Measurements from ENCODE around the gene IL17RB. TPM values are rescaled to one million over a fixed set of nuclear protein-coding genes. Genes with fewer than 3 reads are reported as not detected.

Gene IL17RB
- total RNA-seq, 1 donor from 2014 or later: 1.6 TPM

DNA sequence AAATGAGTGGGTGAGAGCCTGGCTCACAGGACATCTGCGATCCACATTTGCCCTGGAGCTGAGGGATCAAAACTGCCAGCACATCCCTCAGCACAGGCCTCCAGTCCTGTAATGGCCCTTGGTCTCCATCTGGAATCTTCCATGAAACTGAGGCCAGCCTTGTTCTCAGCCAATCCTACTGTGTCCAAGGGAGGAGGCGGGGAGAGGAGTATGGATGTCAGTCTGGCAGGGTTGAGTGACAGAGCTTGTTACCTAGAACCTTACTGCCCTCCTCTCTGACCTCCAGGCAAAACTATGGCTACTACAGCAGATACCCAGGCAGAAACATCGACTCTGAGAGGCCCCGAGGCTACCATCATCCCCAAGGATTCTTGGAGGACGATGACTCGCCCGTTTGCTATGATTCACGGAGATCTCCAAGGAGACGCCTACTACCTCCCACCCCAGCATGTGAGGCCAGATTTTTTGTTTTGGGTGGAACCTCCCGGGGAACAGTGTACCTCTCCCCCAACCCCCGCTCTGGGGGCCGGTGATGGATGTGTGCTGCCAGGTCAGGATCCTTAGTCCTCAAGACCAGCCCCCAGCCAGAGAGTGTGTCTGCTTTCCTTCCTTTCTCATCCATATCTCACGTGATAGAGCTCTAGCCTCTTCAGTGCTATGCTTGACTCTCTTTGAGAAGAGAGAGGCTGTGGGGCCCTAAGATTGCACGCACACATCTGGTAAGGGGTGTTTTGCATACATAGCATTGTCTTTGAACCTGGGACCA, 41.5 kb upstream of the IL17RB start:
- no peak overlapping the region for H3K4me3 ChIP-seq (ENCODE audit: low read length in 3 of 3)
- H3K36me3 ChIP-seq (ENCODE audit: control insufficient read depth in 3 of 3, insufficient read depth in 3 of 3, low read length in 3 of 3): no peaks in the 10 kb centered on the region
- no peaks in the 10 kb centered on the region for H3K9me3 ChIP-seq (ENCODE audit: control insufficient read depth in 3 of 3, low read length in 3 of 3)
- H3K9ac ChIP-seq (ENCODE audit: low read depth in 1 of 3, low read length in 3 of 3): no peak overlapping the region
- H3K4me1 ChIP-seq (ENCODE audit: control insufficient read depth in 3 of 3, insufficient read depth in 3 of 3, low read length in 3 of 3): peaks cover 0 to 11% (median 4%) of the 10 kb centered on the region in 3 donors
- H3K27ac ChIP-seq (ENCODE audit: low read depth, low read length): no peak overlapping the region
- peaks cover 0 to 13% (median 4%) of the 10 kb centered on the region in 3 donors for H3K27me3 ChIP-seq (ENCODE audit: control insufficient read depth in 3 of 3, insufficient read depth in 3 of 3, low read length in 3 of 3)

DNA sequence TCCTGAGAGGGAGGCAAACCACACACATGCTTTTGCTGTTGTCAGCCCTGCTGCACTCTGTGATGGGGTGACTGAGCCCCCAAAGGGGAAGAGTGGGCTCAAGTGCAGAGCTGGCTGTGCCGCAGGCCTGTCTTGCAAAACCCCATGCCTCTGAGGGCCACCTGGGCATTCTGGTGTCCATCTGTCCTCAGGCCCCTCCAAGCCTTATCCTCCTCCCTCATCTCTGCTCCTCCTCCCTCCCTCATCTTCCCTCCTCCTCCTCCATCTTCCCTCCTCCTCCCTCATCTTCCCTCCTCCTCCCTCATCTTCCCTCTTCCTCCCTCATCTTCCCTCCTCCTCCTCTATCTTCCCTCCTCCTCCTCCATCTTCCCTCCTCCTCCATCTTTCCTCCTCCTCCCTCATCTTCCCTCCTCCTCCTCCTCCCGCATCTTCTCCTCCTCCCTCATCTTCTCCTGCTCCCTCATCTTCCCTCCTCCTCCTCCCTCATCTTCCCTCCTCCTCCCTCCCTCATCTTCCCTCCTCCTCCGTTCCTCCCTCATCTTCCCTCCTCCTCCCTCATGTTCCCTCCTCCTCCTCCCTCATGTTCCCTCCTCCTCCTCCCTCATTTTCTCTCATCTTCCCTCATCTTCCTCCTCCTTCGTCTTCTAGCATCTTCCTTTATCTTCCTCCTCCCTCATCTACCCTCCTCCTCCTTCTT, 40.8 kb upstream of the IL17RB start:
- Histone ChIP-seq H3K27ac (ENCODE audit: low read depth, low read length) (no peak overlapping the region), H3K36me3 (ENCODE audit: control insufficient read depth in 3 of 3, insufficient read depth in 3 of 3, low read length in 3 of 3) (no peaks in the 10 kb centered on the region), H3K4me3 (ENCODE audit: low read length in 3 of 3) (no peak overlapping the region), H3K27me3 (ENCODE audit: control insufficient read depth in 3 of 3, insufficient read depth in 3 of 3, low read length in 3 of 3) (peaks cover 0 to 15% (median 4%) of the 10 kb centered on the region in 3 donors), H3K9ac (ENCODE audit: low read depth in 1 of 3, low read length in 3 of 3) (no peak overlapping the region), H3K4me1 (ENCODE audit: control insufficient read depth in 3 of 3, insufficient read depth in 3 of 3, low read length in 3 of 3) (peaks cover 0 to 11% (median 4%) of the 10 kb centered on the region in 3 donors), H3K9me3 (ENCODE audit: control insufficient read depth in 3 of 3, low read length in 3 of 3) (no peaks in the 10 kb centered on the region)

GRCh38 chr3:53806182-53807116, 39.9 kb upstream of the IL17RB start:
- Histone ChIP-seq H3K9me3 (ENCODE audit: control insufficient read depth in 3 of 3, low read length in 3 of 3) (no peaks in the 10 kb centered on the region), H3K9ac (ENCODE audit: low read depth in 1 of 3, low read length in 3 of 3) (no peak overlapping the region), H3K36me3 (ENCODE audit: control insufficient read depth in 3 of 3, insufficient read depth in 3 of 3, low read length in 3 of 3) (no peaks in the 10 kb centered on the region), H3K27ac (ENCODE audit: low read depth, low read length) (no peak overlapping the region), H3K4me1 (ENCODE audit: control insufficient read depth in 3 of 3, insufficient read depth in 3 of 3, low read length in 3 of 3) (peaks cover 0 to 11% (median 4%) of the 10 kb centered on the region in 3 donors), H3K4me3 (ENCODE audit: low read length in 3 of 3) (no peak overlapping the region), H3K27me3 (ENCODE audit: control insufficient read depth in 3 of 3, insufficient read depth in 3 of 3, low read length in 3 of 3) (peaks cover 0 to 10% (median 4%) of the 10 kb centered on the region in 3 donors)

DNA sequence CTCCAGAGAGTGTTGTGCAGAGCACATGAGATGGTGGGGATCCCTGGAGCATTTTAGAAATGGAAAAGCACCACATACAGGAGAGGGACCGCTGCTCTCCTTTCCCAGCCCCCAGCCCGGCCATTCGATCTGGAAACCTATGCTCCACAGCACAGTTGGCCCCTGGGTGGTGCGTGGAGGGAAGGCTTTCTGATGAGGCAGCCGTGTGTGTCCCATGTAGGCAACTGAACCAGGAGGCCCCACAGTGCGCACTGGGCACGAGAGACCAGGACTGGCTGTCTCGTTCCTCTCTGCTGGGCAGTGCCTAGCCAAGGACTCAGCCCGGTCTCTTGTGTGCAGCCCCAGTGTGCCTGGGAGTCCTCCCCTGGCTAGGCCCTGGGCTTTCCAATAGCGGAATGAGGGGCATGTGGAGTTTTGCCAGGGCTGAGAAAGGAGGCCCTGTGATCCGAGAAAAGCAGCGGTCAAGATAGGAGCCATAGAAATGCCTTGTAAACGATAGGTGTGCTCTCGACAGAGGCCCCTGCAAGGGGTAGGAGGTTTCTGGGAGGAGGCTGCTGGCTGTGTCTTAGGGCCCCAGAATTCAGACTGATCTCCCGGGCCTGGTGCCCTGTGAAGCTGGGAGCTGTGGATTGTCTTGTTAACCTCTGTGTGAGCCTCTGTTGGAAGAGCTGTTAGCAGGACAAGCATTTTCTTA, 39.1 kb upstream of the IL17RB start:
- H3K27me3 ChIP-seq (ENCODE audit: control insufficient read depth in 3 of 3, insufficient read depth in 3 of 3, low read length in 3 of 3): peaks cover 0 to 9% (median 4%) of the 10 kb centered on the region in 3 donors
- no peak overlapping the region for H3K4me3 ChIP-seq (ENCODE audit: low read length in 3 of 3)
- peaks cover 0 to 11% (median 4%) of the 10 kb centered on the region in 3 donors for H3K4me1 ChIP-seq (ENCODE audit: control insufficient read depth in 3 of 3, insufficient read depth in 3 of 3, low read length in 3 of 3)
- no peak overlapping the region for H3K9ac ChIP-seq (ENCODE audit: low read depth in 1 of 3, low read length in 3 of 3)
- no peaks in the 10 kb centered on the region for H3K9me3 ChIP-seq (ENCODE audit: control insufficient read depth in 3 of 3, low read length in 3 of 3)
- H3K27ac ChIP-seq (ENCODE audit: low read depth, low read length): no peak overlapping the region
- H3K36me3 ChIP-seq (ENCODE audit: control insufficient read depth in 3 of 3, insufficient read depth in 3 of 3, low read length in 3 of 3): no peaks in the 10 kb centered on the region

- Histone ChIP-seq H3K36me3 (ENCODE audit: control insufficient read depth in 3 of 3, insufficient read depth in 3 of 3, low read length in 3 of 3) (no peaks in the 10 kb centered on the region), H3K27ac (ENCODE audit: low read depth, low read length) (no peak overlapping the region), H3K27me3 (ENCODE audit: control insufficient read depth in 3 of 3, insufficient read depth in 3 of 3, low read length in 3 of 3) (peaks cover 0 to 9% (median 4%) of the 10 kb centered on the region in 3 donors), H3K9me3 (ENCODE audit: control insufficient read depth in 3 of 3, low read length in 3 of 3) (no peaks in the 10 kb centered on the region), H3K4me1 (ENCODE audit: control insufficient read depth in 3 of 3, insufficient read depth in 3 of 3, low read length in 3 of 3) (peaks cover 0 to 16% (median 6%) of the 10 kb centered on the region in 3 donors), H3K9ac (ENCODE audit: low read depth in 1 of 3, low read length in 3 of 3) (no peak overlapping the region), H3K4me3 (ENCODE audit: low read length in 3 of 3) (no peak overlapping the region)
Observed at GRCh38 chr3:53808496-53808895, 37.9 kb upstream of the IL17RB start.

- no peak overlapping the region for H3K9ac ChIP-seq (ENCODE audit: low read depth in 1 of 3, low read length in 3 of 3)
- H3K9me3 ChIP-seq (ENCODE audit: control insufficient read depth in 3 of 3, low read length in 3 of 3): no peaks in the 10 kb centered on the region
- H3K27ac ChIP-seq (ENCODE audit: low read depth, low read length): no peak overlapping the region
- H3K4me3 ChIP-seq (ENCODE audit: low read length in 3 of 3): no peak overlapping the region
- H3K27me3 ChIP-seq (ENCODE audit: control insufficient read depth in 3 of 3, insufficient read depth in 3 of 3, low read length in 3 of 3): peaks cover 0 to 9% (median 4%) of the 10 kb centered on the region in 3 donors
- H3K4me1 ChIP-seq (ENCODE audit: control insufficient read depth in 3 of 3, insufficient read depth in 3 of 3, low read length in 3 of 3): peaks cover 0 to 16% (median 6%) of the 10 kb centered on the region in 3 donors
- no peaks in the 10 kb centered on the region for H3K36me3 ChIP-seq (ENCODE audit: control insufficient read depth in 3 of 3, insufficient read depth in 3 of 3, low read length in 3 of 3)
Observed at GRCh38 chr3:53809267-53809666, 37.1 kb upstream of the IL17RB start.

DNA sequence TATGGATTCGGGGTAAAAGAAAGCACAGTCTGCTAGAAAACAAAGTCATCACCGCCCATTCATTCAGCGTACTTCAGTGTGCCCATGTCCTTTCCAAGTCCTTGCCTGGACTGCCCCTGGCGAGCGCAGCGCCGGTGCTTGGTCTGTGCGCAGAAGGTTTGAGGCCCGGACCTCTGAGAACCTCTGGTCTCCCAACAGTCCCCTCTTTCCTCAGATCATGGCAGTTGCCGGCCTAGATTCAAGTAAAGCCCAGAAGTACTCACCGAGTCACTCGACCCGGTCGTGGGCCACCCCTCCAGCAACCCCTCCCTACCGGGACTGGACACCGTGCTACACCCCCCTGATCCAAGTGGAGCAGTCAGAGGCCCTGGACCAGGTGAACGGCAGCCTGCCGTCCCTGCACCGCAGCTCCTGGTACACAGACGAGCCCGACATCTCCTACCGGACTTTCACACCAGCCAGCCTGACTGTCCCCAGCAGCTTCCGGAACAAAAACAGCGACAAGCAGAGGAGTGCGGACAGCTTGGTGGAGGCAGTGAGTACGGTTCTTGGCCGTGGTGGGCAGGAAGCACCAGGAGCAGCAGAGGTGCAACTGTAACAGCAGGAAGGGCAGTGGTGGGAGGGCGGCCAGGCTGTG, 36.5 kb upstream of the IL17RB start:
- H3K9me3 ChIP-seq (ENCODE audit: control insufficient read depth in 3 of 3, low read length in 3 of 3): no peaks in the 10 kb centered on the region
- no peak overlapping the region for H3K4me3 ChIP-seq (ENCODE audit: low read length in 3 of 3)
- no peak overlapping the region for H3K9ac ChIP-seq (ENCODE audit: low read depth in 1 of 3, low read length in 3 of 3)
- peaks cover 0 to 9% (median 4%) of the 10 kb centered on the region in 3 donors for H3K27me3 ChIP-seq (ENCODE audit: control insufficient read depth in 3 of 3, insufficient read depth in 3 of 3, low read length in 3 of 3)
- H3K36me3 ChIP-seq (ENCODE audit: control insufficient read depth in 3 of 3, insufficient read depth in 3 of 3, low read length in 3 of 3): no peaks in the 10 kb centered on the region
- peaks cover 0 to 16% (median 6%) of the 10 kb centered on the region in 3 donors for H3K4me1 ChIP-seq (ENCODE audit: control insufficient read depth in 3 of 3, insufficient read depth in 3 of 3, low read length in 3 of 3)
- no peak overlapping the region for H3K27ac ChIP-seq (ENCODE audit: low read depth, low read length)

- Histone ChIP-seq H3K27me3 (ENCODE audit: control insufficient read depth in 3 of 3, insufficient read depth in 3 of 3, low read length in 3 of 3) (peaks cover 0 to 6% (median 4%) of the 10 kb centered on the region in 3 donors), H3K27ac (ENCODE audit: low read depth, low read length) (no peak overlapping the region), H3K4me3 (ENCODE audit: low read length in 3 of 3) (no peak overlapping the region), H3K9me3 (ENCODE audit: control insufficient read depth in 3 of 3, low read length in 3 of 3) (no peaks in the 10 kb centered on the region), H3K4me1 (ENCODE audit: control insufficient read depth in 3 of 3, insufficient read depth in 3 of 3, low read length in 3 of 3) (peaks cover 0 to 14% (median 6%) of the 10 kb centered on the region in 3 donors), H3K9ac (ENCODE audit: low read depth in 1 of 3, low read length in 3 of 3) (no peak overlapping the region), H3K36me3 (ENCODE audit: control insufficient read depth in 3 of 3, insufficient read depth in 3 of 3, low read length in 3 of 3) (no peaks in the 10 kb centered on the region)
Observed at GRCh38 chr3:53811143-53811927, 35.0 kb upstream of the IL17RB start.

Data from skeletal muscle tissue (tissue), 4 donors.